OCI-LY3 (cell line): ENCODE measurements around the gene TACC2.
"Not testable (repeated sequence)": the region's sequence is repeated elsewhere in the genome, so short reads cannot be mapped to it uniquely, and the experiment has no call there.

ENCODE experiments used
- H2AFZ ChIP-seq: fragments of 200-600, 300-600 bp; shearing (Covaris generic); 2 replicates; pipeline ENCODE4 v1.6.0; 2014; ENCODE audit warnings: antibody characterized with exemption, low read depth, low read length
- H3K27ac ChIP-seq: fragments of 200-600, 300-600 bp; sonication (generic); 2 replicates; pipeline ENCODE4 v1.5.1; 2014; ENCODE audit warnings: mild to moderate bottlenecking, low read length, moderate library complexity, mixed read lengths
- H3K27me3 ChIP-seq: fragments of 200-600, 300-600 bp; sonication (generic); 2 replicates; pipeline ENCODE4 v1.6.1; 2014; ENCODE audit warnings: low read depth, low read length, mixed read lengths
- H3K36me3 ChIP-seq: fragments of 200-600, 300-600 bp; sonication (generic); replicated peaks from 2 replicates; pipeline ENCODE3; 2014; ENCODE audit warnings: low read depth, low read length, mixed read lengths
- H3K4me1 ChIP-seq: fragments of 300-600, 200-600 bp; sonication (generic); 2 replicates; pipeline ENCODE4 v1.6.1; 2014; ENCODE audit warnings: low read length, mixed read lengths
- H3K4me2 ChIP-seq: fragments of 200-600, 300-600 bp; sonication (generic); 2 replicates; pipeline ENCODE4 v1.6.1; 2014; ENCODE audit warnings: low read length, mixed read lengths
- H3K4me3 ChIP-seq: fragments of 300-600, 200-600 bp; sonication (generic); 2 replicates; pipeline ENCODE4 v1.5.1; 2014; ENCODE audit warnings: antibody characterized with exemption, mild to moderate bottlenecking, low read length, moderate library complexity
- H3K79me2 ChIP-seq: fragments of 300-600, 200-600 bp; shearing (Covaris generic); 2 replicates; pipeline ENCODE4 v1.6.1; 2014; ENCODE audit warnings: mild to moderate bottlenecking, low read length, mixed read lengths
- H3K9ac ChIP-seq: fragments of 300-600, 200-600 bp; shearing (Covaris generic); 2 replicates; pipeline ENCODE4 v1.6.0; 2014; ENCODE audit warnings: mild to moderate bottlenecking, low read length, moderate library complexity
- H3K9me3 ChIP-seq: fragments of 200-600, 300-600 bp; shearing (Covaris generic); 2 replicates; pipeline ENCODE4 v1.6.1; 2014; ENCODE audit warnings: low read length, mixed read lengths; ENCODE audit not compliant: insufficient read depth
- H4K20me1 ChIP-seq: fragments of 200-600, 300-600 bp; sonication (generic); 2 replicates; pipeline ENCODE4 v1.6.1; 2016; ENCODE audit warnings: low read length, mixed read lengths; ENCODE audit not compliant: insufficient read depth
- CTCF ChIP-seq: fragments of 200-600, 300-600 bp; sonication (generic); IDR thresholded peaks from 2 replicates; pipeline ENCODE4 v1.5.1; 2014; ENCODE audit warnings: antibody characterized with exemption, low read length, low read depth
- EZH2phosphoT487 ChIP-seq: fragments of 200-600 bp; shearing (Covaris generic); IDR thresholded peaks from 2 replicates; pipeline ENCODE4 v1.6.1; 2018; ENCODE audit warnings: antibody characterized with exemption, mixed run types, low read depth

Gene TACC2

GRCh38 chr10:122056431-122057094 is 67.6 kb downstream of the TACC2 start:
- no peaks in the 10 kb centered on the region for H3K36me3 ChIP-seq
- TF ChIP-seq EZH2phosphoT487 (no peak), CTCF (no peak)

GRCh38 chr10:122057841-122058413 is 69.0 kb downstream of the TACC2 start:
- no peaks in the 10 kb centered on the region for H3K79me2 ChIP-seq
- no peak overlapping the region for H3K9ac ChIP-seq
- H3K36me3 ChIP-seq: no peaks in the 10 kb centered on the region
- no peak overlapping the region for H3K27ac ChIP-seq
- no peaks in the 10 kb centered on the region for H4K20me1 ChIP-seq
- TF ChIP-seq EZH2phosphoT487 (no peak), CTCF (no peak)
- no peak overlapping the region for H3K4me2 ChIP-seq
- H3K4me3 ChIP-seq: no peak overlapping the region
- H2AFZ ChIP-seq: no peak overlapping the region
- H3K4me1 ChIP-seq: 0 out of 2 replicates have a peak, but pooled peaks cover 4% of the 10 kb centered on the region
- no peaks in the 10 kb centered on the region for H3K27me3 ChIP-seq
- H3K9me3 ChIP-seq: no peaks in the 10 kb centered on the region

More at GRCh38 chr10:122056431-122057094, 67.6 kb downstream of the TACC2 start:
- Histone ChIP-seq H3K27me3 (no peaks in the 10 kb centered on the region), H3K9me3 (no peaks in the 10 kb centered on the region), H3K27ac (no peak overlapping the region), H2AFZ (no peak overlapping the region), H3K79me2 (no peaks in the 10 kb centered on the region), H3K4me1 (0 out of 2 replicates have a peak, but pooled peaks cover 4% of the 10 kb centered on the region), H3K4me2 (no peak overlapping the region), H3K9ac (no peak overlapping the region), H4K20me1 (no peaks in the 10 kb centered on the region), H3K4me3 (no peak overlapping the region)

- Histone ChIP-seq H3K4me2 (no peak overlapping the region), H3K27ac (no peak overlapping the region), H3K27me3 (no peaks in the 10 kb centered on the region), H2AFZ (no peak overlapping the region), H3K36me3 (no peaks in the 10 kb centered on the region), H3K79me2 (no peaks in the 10 kb centered on the region), H4K20me1 (no peaks in the 10 kb centered on the region), H3K4me1 (0 out of 2 replicates have a peak, but pooled peaks cover 4% of the 10 kb centered on the region), H3K4me3 (no peak overlapping the region), H3K9me3 (no peaks in the 10 kb centered on the region), H3K9ac (no peak overlapping the region)
- TF ChIP-seq CTCF (no peak), EZH2phosphoT487 (no peak)
These were observed 71.3 kb downstream of the TACC2 start for GRCh38 chr10:122060250-122060649.

- Histone ChIP-seq H3K9ac (no peak overlapping the region), H3K4me2 (no peak overlapping the region), H2AFZ (no peak overlapping the region)
These were observed 74.1 kb downstream of the TACC2 start for GRCh38 chr10:122062831-122063674.

GRCh38 chr10:122066337-122066939 is 77.5 kb downstream of the TACC2 start:
- H3K9me3 ChIP-seq, H4K20me1 ChIP-seq, H3K27ac ChIP-seq, H3K36me3 ChIP-seq, H2AFZ ChIP-seq, H3K4me1 ChIP-seq, H3K4me2 ChIP-seq, H3K27me3 ChIP-seq, H3K9ac ChIP-seq, H3K79me2 ChIP-seq, H3K4me3 ChIP-seq: not testable (repeated sequence)

More at GRCh38 chr10:122062831-122063674, 74.1 kb downstream of the TACC2 start:
- Histone ChIP-seq H3K4me3 (no peak overlapping the region), H3K27me3 (no peaks in the 10 kb centered on the region), H3K79me2 (no peaks in the 10 kb centered on the region), H3K27ac (no peak overlapping the region), H4K20me1 (no peaks in the 10 kb centered on the region), H3K36me3 (no peaks in the 10 kb centered on the region), H3K4me1 (0 out of 2 replicates have a peak, but pooled peaks cover 4% of the 10 kb centered on the region), H3K9me3 (no peaks in the 10 kb centered on the region)
- no peak for TF ChIP-seq CTCF
- no peak for TF ChIP-seq EZH2phosphoT487
